NCI-H2029 treated with DMSO at 0.1 percent for 48 hours (cell line): ENCODE data around the gene MYL3.
A peak's percentile ranks its signal among the peaks of the same experiment; 100 is the strongest.
"Not testable (repeated sequence)": the region's sequence is repeated elsewhere in the genome, so short reads cannot be mapped to it uniquely, and the experiment has no call there.

Experiments used
- DNase-seq: peaks from one replicate; lab custom pipeline; 2025; lab: John Stamatoyannopoulos, UW

MYL3 gene

DNA sequence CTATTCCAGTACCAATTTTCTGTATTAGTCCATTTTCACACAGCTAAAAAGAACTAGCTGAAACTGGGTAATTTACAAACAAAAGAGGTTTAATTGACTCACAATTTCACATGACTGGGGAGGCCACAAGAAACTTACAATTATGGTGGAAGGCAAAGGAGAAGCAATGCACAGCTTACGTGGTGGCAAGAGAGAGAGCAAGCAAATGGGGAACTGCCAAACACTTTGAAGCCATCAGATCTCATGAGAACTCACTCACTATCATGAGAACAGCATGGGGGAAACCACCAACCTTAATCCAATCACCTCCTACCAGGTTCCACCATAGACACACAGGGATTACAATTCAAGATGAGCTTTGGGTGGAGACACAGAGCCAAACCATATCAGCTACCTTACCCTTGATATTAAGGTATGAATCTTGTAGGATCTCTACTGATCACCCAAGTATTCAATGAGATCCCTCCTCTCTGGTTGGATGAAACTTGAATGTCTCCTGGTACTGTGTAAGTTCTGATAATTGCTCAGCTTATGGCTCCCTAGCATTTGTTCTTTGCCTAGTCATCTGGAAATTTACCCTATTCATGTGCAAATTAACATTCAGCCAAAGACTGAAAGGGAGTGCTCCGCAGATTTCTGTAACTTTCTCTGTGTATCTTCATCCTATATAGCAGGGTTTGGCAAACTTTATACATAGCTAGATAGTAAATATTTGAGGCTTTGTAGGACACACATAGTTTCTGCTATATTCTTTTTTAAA is 38.9 kb downstream of the MYL3 start:
- no peak for DNase-seq

DNA sequence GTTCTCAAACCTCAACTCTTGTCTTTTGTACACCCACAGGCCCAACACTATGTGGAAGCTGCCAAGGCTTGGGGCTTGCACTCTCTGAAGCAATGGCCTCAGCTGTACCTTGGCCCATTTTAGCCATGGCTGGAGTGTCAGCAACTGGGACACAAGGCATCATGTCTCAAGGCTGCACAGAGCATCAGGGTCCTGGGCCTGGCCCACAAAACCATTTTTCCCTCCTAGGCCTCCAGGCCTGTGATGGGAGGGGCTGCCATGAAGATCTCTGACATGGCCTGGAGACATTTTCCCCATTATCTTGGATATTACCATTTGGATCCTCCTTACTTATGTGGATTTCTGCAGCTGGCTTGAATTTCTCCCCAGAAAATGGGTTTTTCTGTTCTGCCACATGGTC is 39.9 kb downstream of the MYL3 start:
- DNase-seq, result not testable (repeated sequence)

DNA sequence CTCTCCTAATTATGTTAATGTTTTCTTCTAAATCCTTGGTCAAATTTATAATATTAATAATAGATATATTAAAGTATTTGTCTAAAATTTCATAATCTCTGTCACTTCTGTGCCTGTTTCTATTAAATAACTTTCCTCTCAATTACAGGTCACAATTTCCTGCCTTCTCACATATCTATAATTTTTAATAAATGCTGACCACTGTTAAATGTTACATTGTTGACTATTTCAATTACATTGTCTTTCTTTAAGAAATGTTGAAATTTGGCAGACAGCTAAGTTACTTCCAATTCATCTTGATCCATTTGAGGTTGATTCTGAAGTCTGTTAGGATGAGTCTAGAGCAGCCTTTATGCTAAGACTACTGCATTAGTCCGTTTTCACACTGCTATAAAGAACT is 41.7 kb downstream of the MYL3 start:
- DNase-seq, result no peak

DNA sequence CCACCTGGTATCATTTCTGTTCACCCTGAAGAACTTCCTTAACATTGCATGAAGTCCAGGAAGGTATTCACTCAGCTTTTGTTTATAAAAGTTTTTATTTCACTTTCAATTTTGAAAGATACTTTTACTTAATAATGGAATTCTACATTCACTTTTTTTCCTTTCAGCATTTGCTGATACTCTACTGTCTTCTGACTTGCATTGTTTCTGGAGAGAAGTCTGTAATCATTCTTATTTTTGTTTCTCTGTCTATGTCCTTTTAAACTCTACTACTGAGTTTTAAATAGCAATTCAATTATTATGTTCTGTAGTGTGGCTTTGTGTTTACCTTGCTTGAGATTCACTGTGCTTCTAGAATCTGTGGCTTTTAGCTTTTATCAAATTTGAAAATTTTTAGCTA is 42.4 kb downstream of the MYL3 start:
- DNase-seq, result no peak

DNA sequence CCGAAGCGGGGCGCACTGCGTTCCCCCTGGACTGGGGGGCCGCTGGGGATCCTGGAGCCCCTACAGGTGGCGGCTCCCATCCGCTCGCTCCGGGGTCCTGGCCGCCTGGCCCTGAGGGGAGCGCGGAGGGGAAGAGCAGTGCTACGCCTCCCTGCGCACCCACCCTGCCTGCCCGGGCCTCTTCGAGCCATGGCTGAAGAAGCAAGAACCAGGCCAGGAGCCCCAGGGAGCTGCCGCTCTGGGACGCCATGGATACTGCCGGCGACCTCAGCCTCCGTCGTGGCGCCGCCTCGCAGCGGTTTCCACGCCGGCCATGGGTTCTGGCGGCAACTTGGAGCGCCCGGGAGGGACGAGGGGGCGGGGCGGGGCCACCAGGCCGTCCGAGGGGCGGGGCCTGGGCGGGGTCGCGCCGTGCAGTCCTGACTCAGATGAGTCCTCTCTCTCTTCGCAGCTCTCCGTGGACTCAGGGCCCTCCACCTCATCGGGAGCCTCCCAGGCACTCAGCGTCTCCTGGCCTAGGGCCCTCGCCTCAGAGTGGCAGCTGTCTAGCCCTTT is 50.9 kb downstream of the MYL3 start:
- peak; percentile 50 for DNase-seq

DNA sequence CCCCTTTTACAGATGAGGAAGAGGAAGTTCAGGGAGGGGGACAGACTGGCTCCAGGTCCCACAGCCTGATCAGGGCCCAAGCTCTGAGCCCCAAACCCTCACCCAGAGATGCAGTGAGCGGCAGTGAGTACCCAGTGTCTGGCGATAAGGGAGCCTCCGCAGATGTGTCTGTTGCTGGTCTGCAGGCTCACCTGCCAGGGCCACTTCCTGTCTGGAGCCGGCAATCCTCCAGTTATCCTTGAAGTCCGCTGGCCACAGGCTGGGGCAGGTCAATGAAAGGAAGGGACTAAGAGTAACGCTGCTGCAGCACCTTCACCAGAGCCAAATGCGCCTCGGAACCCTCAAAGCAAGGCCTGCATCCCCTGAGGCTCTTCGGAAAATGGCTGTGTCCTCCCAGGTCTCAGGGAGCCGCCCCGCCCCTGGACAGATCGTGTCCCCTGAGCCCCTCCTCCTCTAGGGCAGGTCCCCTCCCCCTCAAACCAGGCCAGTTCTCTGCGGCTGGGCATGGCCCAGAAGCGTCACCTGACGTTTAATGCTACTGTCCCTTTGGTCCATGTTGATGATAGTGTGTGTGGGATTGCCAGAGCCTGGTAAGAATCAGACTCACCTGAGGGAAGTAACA is 51.5 kb downstream of the MYL3 start:
- DNase-seq, result peak; percentile 62

DNA sequence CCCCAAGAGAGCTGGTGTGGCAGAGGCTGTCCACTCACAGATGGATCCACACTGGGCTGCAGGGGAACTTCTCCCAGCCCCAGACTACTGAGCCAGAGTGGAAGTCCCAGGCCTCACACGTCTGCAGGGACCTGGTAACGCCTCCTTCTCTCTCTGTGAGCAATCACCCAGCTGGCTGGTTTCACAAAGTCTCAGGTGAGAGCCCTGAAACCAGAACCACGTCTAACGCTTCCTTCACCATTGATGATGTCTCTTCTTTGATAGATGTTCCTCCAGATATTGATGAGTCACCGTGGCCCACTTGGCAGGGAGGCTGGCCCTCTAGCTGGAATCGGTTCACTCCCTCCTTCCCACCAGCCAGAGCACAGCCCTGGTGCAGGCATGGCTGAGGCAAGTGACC is 54.5 kb downstream of the MYL3 start:
- not testable (repeated sequence) for DNase-seq
